GM18520 (cell line): Measurements from ENCODE around the gene PTPRK.

ENCODE experiments used
- ATAC-seq: cut with Tn5 transposase; IDR thresholded peaks from one replicate; pipeline ENCODE4 v1.9.1; 2021; ENCODE audit not compliant: unreplicated experiment

PTPRK gene

DNA sequence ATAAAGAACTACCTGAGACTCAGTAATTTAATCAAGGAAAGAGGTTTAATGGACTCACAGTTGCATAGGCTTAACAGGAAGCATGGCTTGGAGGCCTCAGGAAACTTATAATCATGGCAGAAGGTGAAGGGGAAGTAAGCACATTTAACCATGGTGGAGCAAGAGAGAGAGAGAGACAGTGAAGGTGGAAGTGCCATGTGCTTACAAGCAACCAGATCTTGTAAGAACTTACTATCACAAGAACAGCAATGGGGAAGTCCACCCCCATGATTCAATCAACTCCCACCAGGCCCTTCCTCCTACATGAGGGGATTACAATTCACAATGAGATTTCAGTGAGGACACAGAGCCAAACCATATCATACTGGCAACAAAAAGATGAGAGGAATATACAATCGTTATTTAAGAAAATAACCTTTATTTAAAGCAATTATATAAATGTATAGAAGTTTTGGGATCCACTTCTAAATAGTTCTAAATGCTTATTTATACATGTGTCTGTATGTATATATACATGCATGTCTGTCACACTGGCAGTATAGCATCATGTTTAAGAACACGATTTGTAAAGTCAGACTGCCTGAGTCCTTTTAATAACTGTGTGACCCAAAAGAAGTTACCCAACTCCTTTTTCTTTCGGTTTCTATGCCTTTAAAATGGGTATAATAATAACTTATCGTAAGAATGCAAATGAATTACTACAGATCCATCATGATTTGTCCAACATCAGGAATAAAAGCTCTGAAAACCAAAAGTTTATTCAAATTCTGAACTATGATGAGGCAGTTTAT, 363.9 kb downstream of the PTPRK start:
- ATAC-seq: no peak

DNA sequence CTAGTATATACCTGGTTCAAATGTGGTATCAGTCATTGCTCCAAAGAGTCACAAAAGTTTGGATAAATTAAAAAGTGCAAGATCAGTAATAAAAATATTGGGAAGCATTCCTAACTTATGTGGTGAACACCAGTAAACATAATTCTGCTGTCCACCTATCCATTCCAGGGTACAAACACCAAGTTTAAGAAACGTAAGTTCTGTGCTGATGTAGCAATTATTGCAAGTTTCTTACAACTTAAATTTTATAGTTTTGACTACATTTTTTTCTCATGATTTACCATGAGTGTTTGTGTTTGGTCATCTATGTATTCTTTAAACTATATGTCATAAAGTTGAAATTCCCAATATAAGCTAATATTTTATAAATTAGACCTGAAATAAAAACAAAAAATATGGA, 364.6 kb downstream of the PTPRK start:
- ATAC-seq: no peak

DNA sequence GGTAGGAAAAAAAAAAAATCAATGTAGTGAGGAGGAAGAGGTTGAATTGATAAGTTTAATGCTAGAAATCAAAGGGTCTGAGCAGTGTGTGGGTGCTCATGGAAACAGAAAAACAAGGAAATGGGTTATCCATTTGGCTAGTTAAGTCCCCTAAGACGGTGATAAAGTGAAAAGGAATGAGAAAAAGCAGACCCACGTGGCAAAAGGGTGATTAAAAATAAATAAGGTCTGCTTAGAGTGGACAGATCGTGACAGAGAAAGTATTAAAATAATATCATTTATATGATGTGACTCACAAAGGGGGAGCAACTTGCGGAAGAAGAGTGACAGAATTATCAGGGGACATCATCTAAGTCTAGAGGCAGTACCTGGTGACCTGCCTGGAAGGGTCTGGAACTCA, 367.8 kb downstream of the PTPRK start:
- ATAC-seq: no peak

DNA sequence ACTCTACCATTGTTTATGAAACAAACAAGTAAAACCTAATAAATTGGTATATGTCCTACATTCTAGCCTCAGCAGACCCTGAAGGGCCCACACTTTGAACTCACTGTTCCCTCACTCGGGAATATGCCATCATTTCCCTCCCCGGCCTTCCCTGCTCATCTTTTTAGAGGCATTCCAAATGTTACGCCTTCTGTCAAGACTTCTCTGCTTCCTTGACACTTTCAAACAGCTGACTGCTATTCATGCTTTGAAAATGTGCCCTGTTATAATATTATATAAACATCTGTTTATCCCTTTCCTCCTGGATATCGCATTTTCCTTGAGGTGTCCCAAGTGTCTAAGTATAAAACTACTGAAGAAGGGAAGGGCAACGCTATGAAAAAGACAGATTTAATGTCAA, 370.0 kb downstream of the PTPRK start:
- no peak for ATAC-seq

DNA sequence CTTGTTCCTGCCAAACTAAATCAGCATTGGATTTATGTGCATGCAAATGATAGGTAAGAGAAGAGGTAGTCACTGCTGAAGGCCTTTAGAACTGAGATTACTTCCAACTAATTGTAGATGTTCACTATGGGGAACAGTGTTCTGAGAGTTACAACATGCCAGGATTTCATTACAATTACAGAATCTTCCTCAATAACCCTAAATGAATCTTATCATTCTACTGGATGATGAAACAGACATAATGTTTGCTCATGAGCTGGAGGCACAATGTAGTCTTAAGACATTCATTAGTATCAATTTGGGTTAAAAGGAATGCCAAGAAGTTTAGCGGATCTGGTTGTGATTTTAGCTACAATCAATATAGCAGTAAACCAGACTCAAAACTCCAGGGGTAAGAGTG, 370.6 kb downstream of the PTPRK start:
- no peak for ATAC-seq

DNA sequence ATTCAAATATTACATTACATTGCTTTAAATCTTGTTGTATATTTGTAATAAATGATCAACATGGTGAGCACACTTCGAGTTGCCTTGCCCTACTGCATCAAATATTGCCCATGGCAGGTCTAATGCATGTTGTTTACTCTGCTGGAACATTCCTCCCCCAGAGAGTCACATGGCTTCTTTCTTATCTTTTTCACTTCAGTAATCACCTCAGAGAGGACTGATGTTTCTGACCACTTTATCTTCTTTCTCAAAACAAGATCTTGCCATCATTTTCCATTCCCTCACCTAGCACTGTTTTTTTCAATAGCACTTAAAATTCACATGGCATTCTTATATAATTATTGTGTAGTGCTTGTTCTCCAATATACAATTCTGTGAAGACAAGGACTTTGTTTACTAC, 376.1 kb downstream of the PTPRK start:
- ATAC-seq: no peak

DNA sequence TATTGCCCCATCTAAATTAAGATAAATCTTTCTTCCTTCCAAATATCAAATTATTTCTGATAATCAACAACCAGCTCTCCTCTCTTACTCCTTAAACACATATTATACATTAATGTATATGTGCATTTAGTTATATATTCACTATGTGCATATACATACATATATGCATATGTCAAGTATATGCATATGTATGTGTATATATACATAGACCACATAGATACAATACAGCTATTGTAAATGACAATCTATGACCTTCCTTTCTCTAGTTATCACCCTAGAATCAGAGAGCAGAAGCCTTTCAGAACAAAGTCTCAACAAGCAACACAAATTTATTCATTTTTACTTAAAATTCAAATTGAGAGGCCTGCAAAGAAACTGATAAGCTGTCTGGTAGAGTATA, 378.5 kb downstream of the PTPRK start:
- ATAC-seq: no peak

DNA sequence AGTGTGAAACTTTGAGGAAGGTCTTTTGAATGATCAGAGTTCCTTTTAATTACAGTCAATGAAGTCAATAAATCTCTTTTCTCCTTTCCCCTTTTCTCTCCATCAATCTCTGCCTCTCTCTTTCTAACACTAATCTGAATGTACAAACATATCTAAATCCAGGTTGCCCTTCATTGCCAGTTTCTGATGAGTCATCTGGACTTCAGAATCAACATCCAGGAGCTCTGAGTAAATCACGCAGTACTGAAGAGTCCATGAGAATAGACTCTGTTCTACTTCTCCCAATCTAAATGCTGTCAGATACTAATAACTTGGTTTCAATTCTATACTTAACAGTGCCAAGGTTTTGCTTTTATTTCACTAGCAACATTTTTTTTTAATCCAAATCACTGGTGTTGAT, 380.9 kb downstream of the PTPRK start:
- no peak for ATAC-seq

DNA sequence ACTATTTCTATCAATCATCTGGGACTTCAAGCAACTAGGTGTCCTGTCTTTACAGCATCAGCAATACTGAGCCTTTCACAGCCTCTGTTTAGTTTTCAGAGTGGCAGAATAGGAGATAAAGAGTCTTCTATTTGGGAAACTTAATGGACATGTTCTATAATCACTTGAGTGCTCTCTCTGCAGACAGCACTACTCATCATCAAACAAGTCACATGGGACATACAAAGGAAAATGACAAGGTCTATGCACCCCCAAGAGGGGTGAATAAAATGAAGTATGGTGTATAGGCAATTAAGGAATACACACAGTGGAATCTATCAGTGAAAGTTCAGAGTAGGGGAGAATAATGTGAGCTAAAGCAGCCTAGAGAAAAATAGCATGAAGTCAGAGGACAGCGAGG, 381.7 kb downstream of the PTPRK start:
- no peak for ATAC-seq

DNA sequence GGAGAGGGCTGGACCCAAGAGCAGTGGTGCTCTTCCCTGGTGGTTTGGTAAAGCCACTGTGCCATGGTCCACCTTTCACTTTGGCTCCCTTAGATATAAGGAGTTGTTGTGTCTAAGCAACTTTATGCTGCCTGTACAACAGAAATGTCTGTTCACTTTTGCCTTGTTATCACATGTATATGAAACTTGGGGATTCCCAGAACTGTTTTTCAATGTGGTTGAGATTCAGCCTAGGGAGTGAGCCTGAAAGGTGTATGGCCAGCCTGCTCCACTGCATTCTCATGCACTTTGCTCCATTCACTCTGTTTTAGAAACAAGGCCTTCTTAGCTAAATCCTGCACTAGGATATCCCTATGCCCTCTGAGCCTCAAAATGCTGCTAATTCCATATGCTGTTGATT, 385.1 kb downstream of the PTPRK start:
- ATAC-seq: no peak

DNA sequence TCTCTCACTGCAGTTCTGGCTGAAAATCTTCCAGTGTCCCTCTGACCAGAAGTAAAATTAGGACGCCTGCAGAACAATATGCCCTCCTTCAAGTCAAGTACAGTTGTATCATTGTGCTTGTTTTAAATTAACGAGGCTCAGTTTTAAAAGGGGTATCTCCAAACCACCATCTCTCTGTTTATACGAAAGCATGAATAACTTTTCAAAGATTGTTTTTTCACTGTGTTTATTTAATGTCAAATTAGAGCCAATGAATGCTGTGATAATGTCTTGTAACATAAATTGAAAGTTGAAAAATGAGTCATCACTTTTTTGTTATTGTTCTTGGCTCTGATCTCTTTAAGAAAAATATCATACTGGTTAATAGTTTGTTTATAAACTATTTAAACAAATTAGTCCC, 388.8 kb downstream of the PTPRK start:
- no peak for ATAC-seq

DNA sequence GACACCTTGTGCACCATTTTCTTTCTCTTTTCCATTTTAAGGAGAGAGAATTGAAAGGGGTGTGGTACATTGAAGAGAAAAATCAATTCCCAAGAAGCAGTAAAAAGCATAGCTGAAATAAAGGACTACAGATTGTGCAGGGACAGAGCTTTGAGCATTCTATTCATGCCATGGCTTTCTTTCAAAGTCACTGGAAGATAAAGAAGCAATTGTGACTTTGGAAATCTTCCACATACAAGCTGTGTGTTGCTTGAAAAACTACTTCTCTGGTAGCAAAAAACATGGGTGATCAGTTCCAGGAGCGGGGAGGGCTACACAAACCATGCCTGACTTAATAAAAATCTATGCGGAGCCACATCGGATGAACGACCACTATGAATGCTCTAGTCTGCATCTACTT, 389.4 kb downstream of the PTPRK start:
- no peak for ATAC-seq

DNA sequence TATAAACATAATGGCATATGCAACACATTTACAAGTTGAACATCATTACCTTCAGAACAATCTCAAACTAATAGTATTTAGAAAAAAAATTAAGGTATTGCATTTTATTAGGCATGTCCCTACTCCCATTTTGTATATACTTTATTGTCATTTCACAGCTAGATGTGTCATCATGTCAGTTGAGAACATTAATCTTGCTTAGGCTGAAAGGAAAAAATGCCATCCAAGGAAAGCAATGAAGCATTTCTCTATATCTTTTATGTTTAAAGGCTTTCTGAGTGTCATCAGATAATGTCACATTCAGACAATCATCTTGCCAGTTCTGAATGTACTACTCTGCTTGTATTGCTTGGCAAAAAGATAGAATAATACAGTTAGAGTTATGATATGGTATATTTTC, 390.7 kb downstream of the PTPRK start:
- ATAC-seq: no peak

DNA sequence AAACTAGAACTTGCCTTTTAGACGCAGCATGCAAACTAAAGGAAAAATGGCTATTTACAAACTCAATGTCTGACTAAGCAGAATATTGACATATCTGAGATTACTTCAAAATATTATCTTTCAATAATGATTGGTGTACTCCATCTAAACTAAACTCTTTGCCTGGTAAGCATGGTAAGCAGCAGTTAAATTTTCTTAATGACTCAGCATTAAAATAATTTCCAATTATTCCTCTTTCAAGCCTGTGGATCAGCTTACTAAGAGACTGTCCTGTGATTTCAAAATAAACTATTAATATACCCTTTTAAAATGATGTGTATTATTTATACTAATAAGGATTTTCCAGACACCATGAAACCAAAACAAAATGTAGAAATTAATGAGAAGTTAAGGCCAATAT, 392.7 kb downstream of the PTPRK start:
- no peak for ATAC-seq

DNA sequence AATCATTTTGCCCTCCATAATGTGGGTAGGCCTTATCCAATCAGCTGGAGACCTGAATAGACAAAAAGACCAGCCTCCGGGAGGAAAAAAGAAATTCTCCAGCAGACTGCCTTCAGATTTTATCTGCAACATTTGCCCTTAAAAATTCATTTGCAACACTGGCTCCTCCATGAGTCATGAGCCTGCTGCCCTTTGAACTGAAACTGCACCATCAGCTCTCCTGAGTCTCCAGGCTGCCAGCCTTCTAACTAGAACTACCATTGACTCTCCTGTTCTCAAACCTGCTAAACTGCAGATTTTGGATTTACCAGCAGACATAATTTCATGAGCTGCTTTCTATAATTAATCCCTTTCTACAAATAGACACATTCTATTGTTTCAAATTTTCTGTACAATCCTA, 395.7 kb downstream of the PTPRK start:
- ATAC-seq: no peak

DNA sequence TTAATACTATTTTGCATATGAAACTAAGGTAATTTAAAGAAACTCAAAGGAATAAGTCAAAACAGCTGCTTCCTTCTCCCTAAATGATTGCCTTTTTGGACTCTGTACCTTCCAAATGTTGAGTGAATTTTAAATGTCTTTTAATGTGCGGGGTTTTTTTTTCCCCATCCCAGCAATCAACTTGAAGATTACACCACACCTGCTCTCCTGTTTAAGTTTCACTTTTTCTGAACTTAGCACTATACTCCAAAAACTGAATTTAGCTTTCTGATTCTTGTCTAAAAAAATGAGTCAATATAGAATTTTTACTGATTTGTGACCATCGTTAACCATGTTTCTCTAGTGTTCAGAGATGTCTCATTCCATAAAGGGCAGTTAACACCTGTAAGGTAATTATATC, 398.8 kb downstream of the PTPRK start:
- ATAC-seq: no peak

DNA sequence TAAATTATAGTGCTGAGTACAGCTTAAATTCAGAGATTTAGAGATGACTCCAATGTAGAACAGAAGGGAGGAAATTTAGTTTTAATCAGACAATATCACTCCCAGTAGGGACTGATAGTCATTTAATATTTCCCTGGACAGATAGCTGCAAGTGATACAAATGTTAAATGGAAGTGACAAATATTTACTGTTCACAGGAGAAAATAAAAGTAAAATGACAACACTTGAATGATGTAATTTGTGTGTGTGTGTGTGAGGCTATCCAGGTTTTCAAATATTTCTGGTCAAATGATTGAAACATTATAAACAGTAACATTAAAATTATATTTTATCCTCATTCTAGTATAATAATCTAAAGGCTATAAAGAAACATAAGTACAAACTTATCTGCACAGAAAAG, 399.2 kb downstream of the PTPRK start:
- ATAC-seq: no peak

DNA sequence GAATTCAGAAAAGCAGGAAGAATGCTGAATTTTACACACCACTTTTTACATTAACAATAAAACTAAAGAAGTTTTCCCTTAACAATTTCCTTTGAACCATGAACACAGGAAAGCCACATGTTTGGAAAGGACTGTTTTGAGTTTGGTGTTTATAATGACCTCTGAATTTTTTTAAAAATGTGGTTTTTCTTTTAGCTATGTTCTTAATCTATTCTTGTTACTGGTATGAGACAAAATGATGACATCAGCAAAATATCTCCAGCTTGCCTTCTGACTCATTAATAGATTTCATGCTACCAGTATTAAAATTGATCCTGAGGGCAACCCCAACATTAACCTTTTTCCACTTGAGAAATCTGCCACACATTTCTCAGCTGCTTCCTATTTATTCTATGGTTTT, 402.0 kb downstream of the PTPRK start:
- ATAC-seq: no peak

DNA sequence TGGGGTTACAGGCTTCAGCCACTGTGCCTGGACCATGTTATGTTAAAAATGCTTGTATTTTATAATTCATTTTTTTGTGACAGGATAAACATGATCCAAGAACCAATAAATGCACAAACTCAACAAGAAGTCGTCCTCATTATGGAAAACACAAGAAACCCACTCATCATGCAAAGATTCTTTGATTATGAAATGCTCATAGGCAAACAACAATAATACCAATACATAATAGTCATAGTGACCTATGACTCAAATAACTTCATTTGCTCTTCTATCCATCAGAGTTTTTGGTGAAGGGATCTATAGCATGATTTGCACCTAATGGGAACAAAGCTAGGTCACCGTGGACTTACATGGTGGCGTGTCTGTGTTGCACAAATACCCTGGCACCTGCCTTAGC, 402.5 kb downstream of the PTPRK start:
- no peak for ATAC-seq

DNA sequence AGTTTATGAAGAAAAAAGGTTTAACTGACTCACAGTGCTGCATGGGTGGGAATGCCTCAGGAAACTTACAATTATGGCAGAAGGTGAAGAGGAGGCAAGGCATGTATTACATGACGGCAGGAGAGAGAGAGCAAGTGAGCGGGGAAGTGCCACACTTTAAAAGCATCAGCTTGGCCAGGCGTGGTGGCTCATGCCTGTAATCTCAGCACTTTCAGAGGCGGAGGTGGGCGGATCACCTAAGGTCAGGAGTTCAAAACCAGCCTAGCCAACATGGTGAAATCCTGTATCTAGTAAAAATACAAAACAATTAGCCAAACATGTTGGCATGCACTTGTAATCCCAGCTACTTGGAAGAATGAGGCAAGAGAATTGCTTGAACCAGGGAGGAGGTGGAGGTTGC, 406.2 kb downstream of the PTPRK start:
- ATAC-seq: no peak

DNA sequence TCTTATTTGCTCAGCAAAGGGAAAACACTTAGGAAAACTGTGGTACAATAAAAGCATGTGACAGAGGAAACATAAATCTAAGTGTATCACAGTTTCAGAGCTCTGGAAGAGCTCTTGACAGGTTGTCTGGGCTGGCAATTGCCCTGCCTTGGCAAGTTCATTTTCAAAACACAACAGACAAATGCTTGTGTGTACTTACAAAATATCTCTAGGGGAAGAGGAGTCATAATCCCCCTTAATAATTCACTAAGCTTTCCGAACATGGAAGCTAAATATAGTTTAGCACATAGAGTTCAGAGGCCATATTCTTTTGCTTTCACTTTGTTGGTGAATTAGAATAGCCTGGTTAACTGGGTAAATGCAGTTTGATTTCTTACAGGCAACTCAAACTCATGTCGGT, 407.9 kb downstream of the PTPRK start:
- no peak for ATAC-seq

DNA sequence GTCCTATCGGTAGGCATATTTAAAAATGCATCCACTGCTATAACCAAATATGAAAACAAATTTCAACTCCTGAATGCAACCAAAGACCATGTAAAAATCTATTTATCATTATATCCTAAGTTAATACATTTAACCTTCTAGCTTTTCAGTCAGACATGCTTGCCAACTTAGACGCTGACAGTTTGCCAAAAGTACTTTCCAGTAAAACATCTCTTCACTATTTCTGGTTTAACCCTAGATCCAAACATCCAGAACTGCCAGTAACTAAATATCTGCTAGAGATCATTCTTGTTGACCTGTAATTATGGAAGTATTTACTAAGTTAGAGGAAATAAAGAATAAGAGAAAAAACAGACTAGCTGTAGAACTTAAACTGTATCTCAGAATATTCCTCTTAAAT, 409.3 kb downstream of the PTPRK start:
- ATAC-seq: no peak

DNA sequence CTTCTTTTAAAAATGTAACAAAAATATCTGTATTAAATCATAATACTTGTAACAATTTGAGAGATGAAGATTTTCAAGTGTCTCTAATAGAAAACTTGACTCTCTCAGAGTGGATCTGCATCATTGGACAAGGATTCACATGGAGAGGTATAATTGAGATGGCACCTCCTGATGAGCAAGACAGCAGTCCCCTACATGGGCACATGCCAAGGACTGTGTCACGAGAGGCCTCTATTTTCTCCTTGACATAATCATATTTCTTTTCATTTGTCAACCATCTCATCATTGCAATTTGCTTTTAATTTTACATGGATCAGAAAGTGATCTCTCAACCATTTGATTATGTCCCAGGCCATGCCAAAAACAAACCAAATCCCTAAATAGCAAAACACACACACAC, 412.7 kb downstream of the PTPRK start:
- ATAC-seq: no peak
